Muscle layer of duodenum (tissue), 2 donors: ENCODE results near the gene HSD17B11.
"Not testable (repeated sequence)": the region's sequence is repeated elsewhere in the genome, so short reads cannot be mapped to it uniquely, and the experiment has no call there.

Experiments used
- H3K27ac ChIP-seq: one replicate; pipeline ENCODE4 v1.7.0; 2013; ENCODE audit warnings: mild to moderate bottlenecking, low read length
- H3K27me3 ChIP-seq: one replicate; pipeline ENCODE4 v1.7.0; 2013; ENCODE audit warnings: low read depth, mild to moderate bottlenecking, control low read depth, low read length
- H3K36me3 ChIP-seq, 2 donors: one replicate each; pipeline ENCODE4 v1.7.0; 2013; ENCODE audit warnings: low read length in 2 of 2, control low read depth in 1 of 2, mild to moderate bottlenecking in 1 of 2; ENCODE audit not compliant: insufficient read depth in 2 of 2, control insufficient read depth in 1 of 2
- H3K4me1 ChIP-seq, 2 donors: one replicate each; pipeline ENCODE4 v1.7.0; 2013; ENCODE audit warnings: low read length in 2 of 2, mild to moderate bottlenecking in 2 of 2, control low read depth in 1 of 2, moderate library complexity in 1 of 2; ENCODE audit not compliant: insufficient read depth in 2 of 2, control insufficient read depth in 1 of 2
- H3K4me3 ChIP-seq, 2 donors: one replicate each; pipeline ENCODE4 v1.7.0; 2013; ENCODE audit warnings: low read length in 2 of 2, low read depth in 1 of 2, mild to moderate bottlenecking in 1 of 2
- H3K9me3 ChIP-seq, 2 donors: one replicate each; pipeline ENCODE4 v1.7.0; 2013; ENCODE audit warnings: low read length in 2 of 2, control low read depth in 1 of 2, mild to moderate bottlenecking in 1 of 2; ENCODE audit not compliant: control insufficient read depth in 1 of 2
- donor health status: healthy.

Gene HSD17B11

GRCh38 chr4:87420276-87420830 lies 29.4 kb upstream of the HSD17B11 start:
- no peak overlapping the region for H3K27ac ChIP-seq

GRCh38 chr4:87419578-87420249 lies 28.7 kb upstream of the HSD17B11 start:
- no peaks in the 10 kb centered on the region for H3K27me3 ChIP-seq
- peaks cover 3 to 14% of the 10 kb centered on the region in 2 donors for H3K4me1 ChIP-seq
- H3K27ac ChIP-seq, result no peak overlapping the region
- no peak overlapping the region for H3K4me3 ChIP-seq
- no peaks in the 10 kb centered on the region for H3K36me3 ChIP-seq
- H3K9me3 ChIP-seq, result no peaks in the 10 kb centered on the region

More at GRCh38 chr4:87420276-87420830, 29.4 kb upstream of the HSD17B11 start:
- Histone ChIP-seq H3K27me3 (no peaks in the 10 kb centered on the region), H3K36me3 (no peaks in the 10 kb centered on the region), H3K4me3 (no peak overlapping the region), H3K9me3 (no peaks in the 10 kb centered on the region), H3K4me1 (peaks cover 3 to 14% of the 10 kb centered on the region in 2 donors)

- H3K4me3 ChIP-seq, H3K27me3 ChIP-seq, H3K36me3 ChIP-seq, H3K4me1 ChIP-seq, H3K9me3 ChIP-seq, H3K27ac ChIP-seq: not testable (repeated sequence)
Observed at GRCh38 chr4:87418410-87418809, 27.4 kb upstream of the HSD17B11 start.

GRCh38 chr4:87416965-87417364 lies 26.0 kb upstream of the HSD17B11 start:
- Histone ChIP-seq H3K9me3 (no peaks in the 10 kb centered on the region), H3K27ac (no peak overlapping the region), H3K36me3 (no peaks in the 10 kb centered on the region), H3K4me3 (no peak overlapping the region), H3K4me1 (peaks cover 0 to 5% of the 10 kb centered on the region in 2 donors), H3K27me3 (no peaks in the 10 kb centered on the region)

GRCh38 chr4:87414816-87415215 lies 23.8 kb upstream of the HSD17B11 start:
- Histone ChIP-seq H3K4me3 (no peak overlapping the region), H3K4me1 (peaks cover 0 to 3% of the 10 kb centered on the region in 2 donors), H3K36me3 (no peaks in the 10 kb centered on the region), H3K9me3 (no peaks in the 10 kb centered on the region), H3K27me3 (no peaks in the 10 kb centered on the region), H3K27ac (no peak overlapping the region)

- H3K9me3 ChIP-seq, result no peaks in the 10 kb centered on the region
- no peaks in the 10 kb centered on the region for H3K36me3 ChIP-seq
- no peak overlapping the region for H3K4me3 ChIP-seq
- no peak overlapping the region for H3K27ac ChIP-seq
- no peaks in the 10 kb centered on the region for H3K27me3 ChIP-seq
- peaks cover 0 to 4% of the 10 kb centered on the region in 2 donors for H3K4me1 ChIP-seq
Observed at GRCh38 chr4:87410679-87411078, 19.7 kb upstream of the HSD17B11 start.

GRCh38 chr4:87410157-87410556 lies 19.2 kb upstream of the HSD17B11 start:
- H3K27ac ChIP-seq, result no peak overlapping the region
- no peak overlapping the region for H3K4me3 ChIP-seq
- H3K9me3 ChIP-seq, result no peaks in the 10 kb centered on the region
- H3K4me1 ChIP-seq, result peaks cover 0 to 4% of the 10 kb centered on the region in 2 donors
- H3K36me3 ChIP-seq, result no peaks in the 10 kb centered on the region
- no peaks in the 10 kb centered on the region for H3K27me3 ChIP-seq

- Histone ChIP-seq H3K9me3 (no peaks in the 10 kb centered on the region), H3K27ac (no peak overlapping the region), H3K27me3 (no peaks in the 10 kb centered on the region), H3K36me3 (no peaks in the 10 kb centered on the region), H3K4me3 (no peak overlapping the region), H3K4me1 (peaks cover 0 to 4% of the 10 kb centered on the region in 2 donors)
Observed at GRCh38 chr4:87409420-87409939, 18.5 kb upstream of the HSD17B11 start.

- H3K4me1 ChIP-seq, H3K36me3 ChIP-seq, H3K9me3 ChIP-seq, H3K4me3 ChIP-seq, H3K27me3 ChIP-seq, H3K27ac ChIP-seq: not testable (repeated sequence)
Observed at GRCh38 chr4:87406902-87407301, 15.9 kb upstream of the HSD17B11 start.

- Histone ChIP-seq H3K4me1 (peaks cover 0 to 4% of the 10 kb centered on the region in 2 donors), H3K4me3 (no peak overlapping the region), H3K9me3 (no peaks in the 10 kb centered on the region), H3K36me3 (no peaks in the 10 kb centered on the region), H3K27ac (no peak overlapping the region), H3K27me3 (no peaks in the 10 kb centered on the region)
Observed at GRCh38 chr4:87406462-87406861, 15.5 kb upstream of the HSD17B11 start.

- Histone ChIP-seq H3K4me3 (no peak overlapping the region), H3K4me1 (peaks cover 0 to 4% of the 10 kb centered on the region in 2 donors), H3K27ac (no peak overlapping the region), H3K9me3 (no peaks in the 10 kb centered on the region), H3K36me3 (no peaks in the 10 kb centered on the region), H3K27me3 (no peaks in the 10 kb centered on the region)
Observed at GRCh38 chr4:87405211-87405820, 14.3 kb upstream of the HSD17B11 start.
